Glomerular visceral epithelial cell (primary cell): ENCODE data around the gene CERS6.

Experiments used
- DNase-seq: peaks from one replicate; pipeline ENCODE4 v3.0.0-alpha.2; 2016; ENCODE audit errors: extremely low spot score

Gene CERS6

DNA sequence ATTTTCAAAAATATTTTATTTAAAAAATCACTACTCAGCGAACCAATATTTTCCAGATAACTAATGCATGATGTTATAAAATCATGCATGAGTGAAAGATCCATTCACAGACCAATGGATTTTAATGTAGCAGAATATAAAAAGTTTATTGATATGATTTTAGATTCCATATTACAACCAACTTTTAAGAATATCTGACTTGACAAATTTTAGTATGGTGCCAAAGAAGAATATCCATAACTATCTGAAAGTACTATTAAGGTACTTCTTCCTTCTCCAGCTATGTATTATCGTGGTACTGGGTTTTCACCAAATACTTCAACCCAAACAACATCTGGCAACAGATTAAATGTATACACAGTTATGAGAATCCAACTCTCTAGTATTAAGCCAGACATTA, 246.5 kb downstream of the CERS6 start:
- DNase-seq = no peak

DNA sequence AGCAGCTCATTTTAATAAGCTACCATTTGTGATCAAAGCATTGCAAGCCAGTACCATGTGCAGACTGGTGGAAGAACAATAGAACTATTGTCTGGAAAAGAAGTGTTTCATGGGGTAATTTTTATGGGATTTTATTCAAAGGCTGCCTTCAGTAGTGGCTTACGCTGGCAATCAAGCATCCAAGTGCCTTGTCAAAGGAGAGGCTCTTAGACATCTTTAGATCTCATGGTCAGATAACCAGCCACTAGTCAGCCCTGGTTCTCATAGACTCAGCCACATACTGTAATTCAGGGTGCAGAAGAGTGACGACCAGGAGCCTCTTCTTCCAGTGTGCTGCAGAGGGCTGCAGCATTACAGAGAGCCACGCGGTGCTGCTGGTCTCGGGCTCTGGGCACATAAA, 247.9 kb downstream of the CERS6 start:
- DNase-seq = no peak

DNA sequence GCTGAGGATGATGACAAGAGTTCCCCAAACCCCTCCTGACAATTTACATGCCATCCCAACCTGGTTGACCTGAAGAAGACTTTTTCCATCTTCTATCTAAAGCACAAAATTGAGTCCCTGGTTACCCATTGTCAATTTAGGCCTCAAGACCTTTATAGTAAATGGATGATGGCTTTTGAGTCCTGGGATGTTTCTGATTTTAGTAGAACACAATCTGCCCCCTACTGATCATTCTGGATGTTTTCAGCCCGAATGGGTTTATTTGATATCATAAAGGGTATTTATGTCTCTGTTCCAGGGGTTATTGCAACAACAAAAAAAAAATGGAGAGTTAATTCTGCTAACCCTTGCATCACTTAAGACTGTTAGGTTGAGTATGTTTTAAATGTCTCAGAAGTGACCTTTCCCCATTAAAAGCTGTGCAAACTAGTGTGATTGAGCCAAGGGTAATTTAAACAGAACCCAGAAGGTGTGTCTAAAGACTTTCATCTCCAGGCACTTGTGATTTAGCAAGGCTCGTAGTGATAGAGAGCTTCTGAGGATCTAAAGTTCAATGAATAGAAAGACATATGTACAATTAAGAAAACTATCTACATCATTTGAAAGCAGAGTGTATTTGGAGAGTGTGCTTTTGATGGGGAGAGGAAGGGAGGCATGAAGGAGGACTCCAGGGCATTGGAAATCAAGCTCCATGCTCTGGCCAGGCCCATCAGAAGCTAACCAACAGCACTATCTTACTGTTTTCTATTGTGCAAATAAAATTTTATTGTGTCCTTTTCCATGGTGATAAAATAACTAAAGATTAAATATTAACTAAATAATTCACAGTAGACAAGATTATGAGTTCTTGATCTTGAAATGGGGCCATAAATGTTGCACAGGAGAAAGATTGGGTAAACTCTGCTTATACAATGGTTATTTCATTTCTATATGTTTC, 249.7 kb downstream of the CERS6 start:
- no peak for DNase-seq

DNA sequence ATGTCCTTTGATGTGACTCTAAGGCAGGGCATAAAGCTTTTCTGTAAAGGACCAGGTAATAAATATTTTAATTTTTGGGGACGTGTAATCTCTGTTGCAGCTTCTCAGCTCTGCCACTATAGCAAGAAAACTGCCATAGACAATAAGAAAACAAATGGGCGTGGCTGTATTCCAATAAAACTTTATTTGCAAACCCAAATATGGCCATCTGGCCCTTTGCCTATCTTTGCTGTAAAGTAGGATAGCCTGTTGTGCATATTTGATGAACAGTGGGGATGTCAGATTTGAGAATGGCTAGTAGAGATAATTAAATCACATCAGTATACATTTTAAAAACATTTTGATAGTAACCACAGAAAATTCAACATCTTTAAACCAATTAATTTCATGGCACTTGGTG, 250.7 kb downstream of the CERS6 start:
- no peak for DNase-seq

DNA sequence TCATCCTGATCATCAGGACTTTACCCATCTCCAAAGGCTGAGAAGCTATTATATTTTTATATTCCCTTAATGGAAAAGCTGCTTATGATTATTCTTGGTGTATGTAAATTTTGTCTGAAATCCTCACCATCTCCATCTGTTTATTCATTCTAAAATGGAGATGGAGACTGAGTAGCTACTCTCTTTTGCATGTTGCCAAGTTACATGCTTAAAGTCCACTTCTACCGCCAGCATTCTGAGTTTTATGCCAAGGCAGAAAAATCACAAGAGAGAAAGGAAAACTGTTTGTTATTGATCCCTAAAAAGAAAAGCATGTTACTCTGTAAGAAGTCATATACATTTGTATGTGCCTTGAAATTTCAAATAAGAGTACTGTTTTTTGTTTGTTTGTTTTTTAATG, 252.0 kb downstream of the CERS6 start:
- DNase-seq = no peak

DNA sequence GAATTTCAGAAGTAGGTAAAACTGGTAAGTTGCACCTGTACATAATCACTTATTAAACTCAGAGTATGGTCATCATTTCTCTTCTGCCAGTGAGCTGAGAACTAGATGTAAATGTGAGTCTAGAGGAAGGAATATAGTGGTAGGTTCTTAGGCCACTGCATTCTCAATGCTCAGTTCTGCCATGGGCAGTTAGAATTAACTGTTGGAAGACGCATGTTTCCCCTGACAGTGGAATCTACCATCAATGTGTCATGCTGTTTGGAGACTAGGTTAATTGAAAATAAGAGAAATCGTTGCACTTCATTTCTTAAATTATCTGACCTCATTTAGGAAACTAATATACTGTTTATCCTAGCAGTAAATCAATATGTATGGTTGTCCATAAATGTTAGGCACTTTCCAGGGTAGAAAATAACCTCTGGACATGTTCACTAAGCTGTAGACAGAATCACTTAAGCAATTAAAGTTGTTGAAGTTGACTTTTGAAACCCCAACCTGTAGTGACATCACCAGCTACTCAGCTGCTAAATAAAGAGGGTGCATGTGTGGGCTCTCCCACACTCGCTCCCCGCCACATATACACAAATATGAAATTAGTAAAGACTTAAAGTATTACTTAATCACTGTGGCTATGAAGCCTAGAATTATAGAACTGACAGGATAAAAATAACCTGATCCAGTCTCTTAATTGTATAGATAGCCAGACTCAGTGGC, 254.8 kb downstream of the CERS6 start:
- DNase-seq = no peak

DNA sequence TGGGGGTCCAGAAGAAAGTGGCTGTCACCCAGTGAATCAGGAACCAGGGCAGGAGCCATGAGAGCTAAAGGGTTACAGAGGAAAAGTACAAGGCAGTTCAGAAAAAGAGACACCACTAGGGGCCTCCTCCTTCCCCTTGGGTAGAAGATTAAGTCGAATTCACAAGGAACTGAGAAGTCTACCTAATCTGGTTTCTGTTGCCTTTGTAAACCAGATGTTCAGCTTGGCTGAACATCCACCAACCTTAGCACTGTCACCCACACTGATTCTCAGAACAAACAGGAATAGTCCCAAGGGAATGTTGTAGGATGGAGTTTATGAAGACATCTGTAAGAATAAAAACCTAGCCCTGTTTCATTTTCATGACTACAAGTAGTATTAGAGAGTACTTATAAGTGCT, 256.0 kb downstream of the CERS6 start:
- no peak for DNase-seq

GRCh38 chr2:168713325-168713724, 257.3 kb downstream of the CERS6 start:
- DNase-seq = no peak

GRCh38 chr2:168715849-168716248, 259.8 kb downstream of the CERS6 start:
- no peak for DNase-seq

DNA sequence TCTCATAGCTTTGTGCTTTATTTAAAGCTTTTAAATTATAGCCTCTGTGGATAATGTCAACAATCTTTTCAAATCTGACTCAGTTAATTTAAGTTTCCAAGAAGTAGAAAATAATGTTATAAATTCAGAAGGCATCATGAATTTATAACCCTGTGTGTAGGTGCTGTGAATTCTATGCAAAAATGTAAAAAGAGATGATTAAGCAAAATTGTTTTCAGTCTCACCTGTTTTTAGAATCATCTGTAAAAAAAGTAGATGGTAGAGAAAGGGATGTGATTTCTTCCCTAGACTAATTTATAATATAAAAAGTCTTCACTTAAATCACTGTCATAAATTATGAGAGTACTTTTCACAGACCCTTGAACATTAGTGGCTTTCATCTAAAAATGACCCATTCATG, 260.8 kb downstream of the CERS6 start:
- DNase-seq = no peak

DNA sequence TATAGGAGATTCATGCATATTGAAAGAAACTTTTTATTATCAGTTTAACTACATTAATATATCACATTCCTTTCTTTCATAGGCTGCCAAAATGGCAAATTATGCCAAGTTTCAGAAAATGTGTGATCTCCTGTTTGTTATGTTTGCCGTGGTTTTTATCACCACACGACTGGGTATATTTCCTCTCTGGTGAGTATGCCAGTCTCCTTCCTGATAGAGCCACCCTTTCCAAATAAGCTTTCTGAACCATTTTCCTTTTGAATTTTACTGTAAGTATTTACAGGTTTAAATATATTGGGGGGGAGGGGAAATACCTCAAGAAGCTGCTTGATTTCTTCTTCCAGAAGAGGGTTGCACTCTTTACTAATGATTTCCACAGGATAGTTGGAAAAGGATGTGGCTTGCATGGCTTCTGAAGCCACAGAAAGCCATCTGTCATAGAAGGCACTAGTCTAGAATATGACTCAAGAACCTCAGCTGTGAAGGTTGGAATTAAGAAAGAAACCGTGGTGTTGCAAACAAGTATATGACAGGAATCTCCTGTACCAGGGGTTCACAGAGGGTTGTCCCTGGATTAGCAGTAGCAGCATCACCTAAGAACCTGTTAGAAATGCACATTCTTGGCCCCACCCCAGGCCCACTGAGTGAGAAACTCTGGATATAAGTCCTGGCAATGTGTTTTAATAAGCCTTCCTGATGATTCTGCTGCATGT, 261.9 kb downstream of the CERS6 start:
- DNase-seq = no peak

DNA sequence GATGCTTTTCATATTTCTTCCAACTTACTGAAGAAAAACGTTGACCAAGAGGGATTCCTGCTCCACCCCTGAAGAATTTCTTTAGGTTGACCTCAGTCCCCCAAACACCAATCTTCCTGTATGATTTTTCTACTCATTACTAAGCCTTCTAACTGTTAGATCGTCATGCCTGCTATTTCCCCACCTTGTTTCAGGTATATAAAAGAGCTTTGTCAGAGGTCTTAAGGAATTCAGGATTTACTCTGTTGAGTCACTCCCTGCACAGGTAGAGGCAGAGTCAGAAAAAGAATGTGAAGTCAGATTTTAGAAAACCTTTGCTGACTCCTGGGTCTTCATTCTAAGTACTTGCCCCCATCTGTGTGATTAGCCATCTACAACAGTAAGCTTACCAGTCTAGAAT, 262.6 kb downstream of the CERS6 start:
- DNase-seq = no peak

DNA sequence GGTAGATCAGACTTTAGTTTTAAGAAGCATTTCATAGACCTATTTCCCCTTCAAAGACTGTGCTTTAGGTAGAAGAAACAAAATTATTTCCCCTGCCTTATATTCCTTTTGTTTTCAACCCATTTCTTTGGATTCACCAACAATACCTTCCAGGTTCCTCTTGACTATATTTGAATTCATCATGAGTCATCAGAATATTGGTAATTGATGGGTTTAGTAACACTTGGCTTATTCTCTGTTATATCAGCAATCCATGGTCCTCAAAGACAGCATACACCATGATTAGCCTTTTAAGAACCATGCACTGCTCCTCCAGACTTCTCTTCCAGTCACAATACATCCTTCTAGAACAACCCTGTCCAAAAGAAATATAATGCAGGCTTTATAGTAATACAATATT, 263.4 kb downstream of the CERS6 start:
- no peak for DNase-seq

DNA sequence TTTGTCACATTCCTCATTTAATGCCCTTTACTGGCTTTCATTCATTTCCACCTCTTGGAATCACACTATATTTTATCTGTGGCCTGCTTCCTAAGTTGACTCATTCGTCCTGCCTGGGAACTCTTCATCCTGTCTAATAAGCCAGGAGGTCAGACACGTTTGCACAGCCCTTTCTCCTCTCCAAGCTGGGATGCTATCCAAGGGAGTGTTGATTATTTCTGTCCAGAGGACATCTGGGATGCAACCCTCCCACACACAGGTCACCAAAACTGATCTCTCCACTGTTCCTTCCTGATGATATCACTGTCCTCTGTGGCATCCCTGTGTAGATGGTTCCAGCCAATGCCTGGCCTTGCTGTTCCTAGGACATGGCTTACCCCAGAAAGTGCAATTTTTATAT, 266.5 kb downstream of the CERS6 start:
- DNase-seq = no peak

DNA sequence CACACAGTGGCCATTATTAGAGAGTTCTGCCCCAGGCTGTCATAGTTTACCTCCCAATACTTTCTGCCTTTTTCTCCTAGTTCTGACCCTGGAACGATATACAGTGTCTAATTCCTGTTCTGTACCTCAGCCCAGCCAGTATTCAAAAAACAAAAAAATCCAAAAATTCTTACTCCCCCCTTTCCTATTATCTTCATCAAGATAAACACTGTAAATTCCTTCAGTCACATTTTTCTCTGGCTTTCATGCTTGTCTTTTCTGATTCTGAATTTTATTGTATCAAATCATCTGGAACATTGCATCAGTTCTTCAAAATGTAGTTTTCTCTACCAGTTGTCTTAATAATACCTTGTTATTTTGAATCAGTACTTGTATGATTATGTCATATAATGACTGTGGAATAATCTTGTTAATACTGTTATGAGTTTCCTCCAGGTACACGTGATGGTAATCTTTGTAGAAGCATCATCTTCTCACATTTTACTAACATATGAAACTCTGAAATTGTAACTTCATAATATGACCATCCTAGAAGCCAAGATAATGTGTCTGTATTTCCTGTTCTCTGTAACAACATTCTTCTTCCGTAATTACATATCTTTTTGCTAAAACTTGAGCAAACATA, 267.3 kb downstream of the CERS6 start:
- DNase-seq = no peak

GRCh38 chr2:168726375-168726774, 270.3 kb downstream of the CERS6 start:
- DNase-seq = no peak

- no peak for DNase-seq
Observed at GRCh38 chr2:168727904-168728470, 271.9 kb downstream of the CERS6 start.

- DNase-seq = no peak
Observed at GRCh38 chr2:168729455-168729854, 273.4 kb downstream of the CERS6 start.

DNA sequence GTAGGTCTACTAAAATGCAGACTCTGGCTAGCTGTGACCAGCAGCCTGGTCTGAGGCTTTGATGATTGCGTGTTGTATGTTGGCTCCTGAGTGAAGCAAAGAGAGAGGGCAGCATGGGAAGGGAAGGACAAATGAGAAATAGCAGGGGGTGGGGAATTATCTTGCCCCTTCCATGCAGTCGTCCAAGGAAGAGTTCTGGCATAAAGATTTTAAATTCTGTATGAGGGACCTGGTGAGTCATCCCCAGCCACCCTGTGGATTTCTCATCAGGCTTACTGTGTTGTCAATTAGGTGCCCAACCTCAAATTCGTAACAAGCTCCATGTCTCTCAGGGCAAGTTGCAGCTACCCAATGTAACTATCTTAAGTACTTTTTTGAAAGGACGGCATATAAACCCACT, 274.3 kb downstream of the CERS6 start:
- no peak for DNase-seq

DNA sequence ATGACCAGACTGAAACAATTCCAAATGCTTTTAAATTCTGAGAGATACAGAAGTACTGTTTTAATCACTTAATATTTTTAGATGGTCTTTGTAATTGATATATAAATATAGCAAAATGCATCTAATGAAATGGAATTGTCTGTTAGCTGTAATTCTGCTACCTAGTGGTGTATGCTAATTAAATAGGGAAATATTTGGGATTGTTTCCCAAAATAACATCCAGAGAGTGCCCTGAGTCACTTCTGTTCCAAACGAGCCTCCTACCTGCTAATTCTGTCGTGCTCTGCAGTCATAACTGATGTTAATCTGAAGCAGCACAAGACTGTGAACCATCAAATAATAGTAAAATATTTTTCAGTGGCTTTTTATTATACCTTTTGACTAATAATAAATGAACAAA, 274.9 kb downstream of the CERS6 start:
- DNase-seq = no peak

- peak; percentile 16 for DNase-seq
Observed at GRCh38 chr2:168731616-168732015, 275.5 kb downstream of the CERS6 start.

DNA sequence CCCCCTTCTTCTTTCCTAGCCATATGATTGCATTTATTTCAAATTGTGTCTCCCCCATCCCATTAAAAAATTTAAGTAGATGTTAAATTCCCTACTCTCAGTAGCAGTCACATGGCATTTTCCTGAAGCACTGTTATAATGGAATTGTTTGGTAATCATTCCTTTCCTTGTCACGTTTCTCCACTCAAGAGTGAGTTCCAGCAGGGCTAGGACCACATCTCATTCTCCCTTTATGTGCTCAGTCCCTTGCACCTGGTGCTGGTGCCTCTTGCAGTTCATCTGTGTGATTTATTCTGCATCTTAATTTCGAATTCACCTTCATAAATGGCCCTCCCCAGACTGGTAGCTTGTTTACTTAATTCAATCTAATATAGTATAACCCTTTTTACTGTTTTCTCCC, 276.0 kb downstream of the CERS6 start:
- DNase-seq = no peak
